SW480 (cell line): ENCODE measurements around the gene SDR9C7.
"Not testable (repeated sequence)": the region's sequence is repeated elsewhere in the genome, so short reads cannot be mapped to it uniquely, and the experiment has no call there.

Source experiments
- DNase-seq: peaks from one replicate; pipeline ENCODE4 v3.0.0-alpha.2; 2016; ENCODE audit warnings: low spot score

The SDR9C7 gene

GRCh38 chr12:56933826-56934625 is at the start of gene SDR9C7:
Gene SDR9C7 (minus strand): TSS chr12:56934408. CDS start chr12:56934261, 147 bp downstream.
- no peak for DNase-seq

GRCh38 chr12:56983386-56983785 is 49.2 kb upstream of the SDR9C7 start:
- no peak for DNase-seq

GRCh38 chr12:56982578-56983236 is 48.5 kb upstream of the SDR9C7 start:
- not testable (repeated sequence) for DNase-seq

- DNase-seq = no peak
These were observed 46.8 kb upstream of the SDR9C7 start for GRCh38 chr12:56980941-56981530.

- no peak for DNase-seq
These were observed 46.1 kb upstream of the SDR9C7 start for GRCh38 chr12:56980268-56980667.

- DNase-seq = no peak
These were observed 45.4 kb upstream of the SDR9C7 start for GRCh38 chr12:56979628-56980027.

- no peak for DNase-seq
These were observed 44.4 kb upstream of the SDR9C7 start for GRCh38 chr12:56978397-56979138.

- not testable (repeated sequence) for DNase-seq
These were observed 43.2 kb upstream of the SDR9C7 start for GRCh38 chr12:56977361-56977760.

- not testable (repeated sequence) for DNase-seq
These were observed 40.0 kb upstream of the SDR9C7 start for GRCh38 chr12:56974224-56974623.

GRCh38 chr12:56968910-56969309 is 34.7 kb upstream of the SDR9C7 start:
- DNase-seq = not testable (repeated sequence)

- not testable (repeated sequence) for DNase-seq
These were observed 31.9 kb upstream of the SDR9C7 start for GRCh38 chr12:56965997-56966642.

- not testable (repeated sequence) for DNase-seq
These were observed 30.9 kb upstream of the SDR9C7 start for GRCh38 chr12:56965124-56965523.

- not testable (repeated sequence) for DNase-seq
These were observed 29.3 kb upstream of the SDR9C7 start for GRCh38 chr12:56963557-56963956.

- DNase-seq = not testable (repeated sequence)
These were observed 28.0 kb upstream of the SDR9C7 start for GRCh38 chr12:56962247-56962646.

- no peak for DNase-seq
These were observed 24.2 kb upstream of the SDR9C7 start for GRCh38 chr12:56958422-56958821.

- DNase-seq = no peak
These were observed 23.2 kb upstream of the SDR9C7 start, which contains the start of gene RDH16 for GRCh38 chr12:56957229-56958052. Gene RDH16 (minus strand): TSS chr12:56957608. CDS start chr12:56957462, 146 bp downstream.

- no peak for DNase-seq
These were observed 21.5 kb upstream of the SDR9C7 start for GRCh38 chr12:56955631-56956256.

- DNase-seq = no peak
These were observed 20.7 kb upstream of the SDR9C7 start for GRCh38 chr12:56954958-56955355.

GRCh38 chr12:56954057-56954957 is 20.1 kb upstream of the SDR9C7 start:
- no peak for DNase-seq
